SK-N-SH (cell line): ENCODE measurements around the gene KCNJ10. TPM values are rescaled to one million over a fixed set of nuclear protein-coding genes. Genes with fewer than 3 reads are reported as not detected.

Source experiments
- CTCF ChIA-PET: fragments of 300-600, 350-600 bp; formaldehyde crosslinking; extraction: SDS; loops from one replicate; lab custom pipeline; 2021; lab: Yijun Ruan, JAX
- POLR2A ChIA-PET: fragments of 350-600 bp; sonication (Branson Sonifier 250); formaldehyde crosslinking; extraction: SDS; loops from one replicate; lab custom pipeline; 2020; ENCODE audit warnings: antibody characterized with exemption, inconsistent platforms; lab: Yijun Ruan, JAX
- DNase-seq: peaks from one replicate; pipeline ENCODE4 v3.0.0; 2012
- H2AFZ ChIP-seq: fragments of 200-600 bp; sonication (generic); 2 replicates; pipeline ENCODE4 v1.8.1; 2016; ENCODE audit warnings: antibody characterized with exemption, mild to moderate bottlenecking, low read depth
- H3F3A ChIP-seq: fragments of 200-600 bp; sonication (generic); replicated peaks from 2 replicates; pipeline ENCODE3; 2016; ENCODE audit warnings: antibody characterized with exemption, mild to moderate bottlenecking; ENCODE audit not compliant: insufficient read depth
- H3K27ac ChIP-seq, 2 experiments: fragments of 200-500 bp in 1 of 2; fragments of 200-600 bp in 1 of 2; sonication (Bioruptor generic) in 1 of 2; sonication (generic), shearing (Covaris generic) in 1 of 2; 2 replicates each; pipeline versions ENCODE4 v1.5.1 to v1.6.1; 2014 to 2016; ENCODE audit warnings: low read depth in 2 of 2, inconsistent platforms in 1 of 2, low read length in 1 of 2, mild to moderate bottlenecking in 1 of 2, mixed read lengths in 1 of 2
- H3K27me3 ChIP-seq: fragments of 200-600 bp; sonication (generic), shearing (Covaris generic); 2 replicates; pipeline ENCODE4 v1.6.1; 2016; ENCODE audit warnings: mixed run types; ENCODE audit not compliant: insufficient read depth
- H3K36me3 ChIP-seq, 2 experiments: fragments of 200-500 bp in 1 of 2; fragments of 200-600 bp in 1 of 2; sonication (Bioruptor generic) in 1 of 2; sonication (generic) in 1 of 2; replicated peaks in 1 of 2; 2 replicates each; pipeline versions ENCODE3 to v1.5.1; 2014 to 2016; ENCODE audit warnings: low read length in 1 of 2, mild to moderate bottlenecking in 1 of 2; ENCODE audit not compliant: insufficient read depth in 2 of 2, control insufficient read depth in 1 of 2
- H3K4me1 ChIP-seq, 2 experiments: fragments of 200-500 bp in 1 of 2; fragments of 200-600 bp in 1 of 2; sonication (Bioruptor generic) in 1 of 2; sonication (generic), shearing (Covaris generic) in 1 of 2; 2 replicates each; pipeline versions ENCODE4 v1.5.1 to v1.6.1; 2014 to 2016; ENCODE audit warnings: low read depth in 1 of 2, low read length in 1 of 2, mixed run types in 1 of 2; ENCODE audit not compliant: insufficient read depth in 2 of 2, control insufficient read depth in 1 of 2
- H3K4me2 ChIP-seq: fragments of 200-600 bp; sonication (generic), shearing (Covaris generic); 2 replicates; pipeline ENCODE4 v1.6.1; 2017; ENCODE audit warnings: mixed run types
- H3K4me3 ChIP-seq, 2 experiments: fragments of 200-500 bp in 1 of 2; fragments of 200-600 bp in 1 of 2; sonication (Bioruptor generic) in 1 of 2; sonication (generic), shearing (Covaris generic) in 1 of 2; 2 replicates each; pipeline versions ENCODE4 v1.5.1 to v1.8.1; 2014 to 2016; ENCODE audit warnings: low read depth in 2 of 2, inconsistent platforms in 1 of 2, low read length in 1 of 2, mild to moderate bottlenecking in 1 of 2, mixed read lengths in 1 of 2, moderate library complexity in 1 of 2
- H3K79me2 ChIP-seq: fragments of 200-600 bp; sonication (generic); 2 replicates; pipeline ENCODE4 v1.8.1; 2017; ENCODE audit warnings: mild to moderate bottlenecking; ENCODE audit not compliant: insufficient read depth
- H3K9ac ChIP-seq: fragments of 200-600 bp; sonication (generic); 2 replicates; pipeline ENCODE4 v1.6.1; 2017; ENCODE audit warnings: mixed run types
- H3K9me2 ChIP-seq: fragments of 200-600 bp; sonication (generic); 2 replicates; pipeline ENCODE4 v1.6.1; 2017; ENCODE audit warnings: mixed run types
- H3K9me3 ChIP-seq: fragments of 200-600 bp; sonication (generic); 2 replicates; pipeline ENCODE4 v1.6.1; 2017; ENCODE audit warnings: mixed run types, mild to moderate bottlenecking, moderate library complexity
- H4K20me1 ChIP-seq: fragments of 200-600 bp; sonication (generic); 2 replicates; pipeline ENCODE4 v1.6.1; 2017; ENCODE audit warnings: mild to moderate bottlenecking, mixed run types; ENCODE audit not compliant: insufficient read depth
- EP300 ChIP-seq, 2 experiments: IDR thresholded peaks; 2 replicates each; pipeline versions ENCODE4 v1.4.0 to v1.6.1; 2012; ENCODE audit warnings: borderline replicate concordance in 1 of 2, low read depth in 1 of 2, low read length in 1 of 2
- FOSL2 ChIP-seq: IDR thresholded peaks from 2 replicates; pipeline ENCODE4 v1.4.0; 2012; ENCODE audit warnings: low read depth, mild to moderate bottlenecking, moderate library complexity, borderline replicate concordance
- FOXM1 ChIP-seq: IDR thresholded peaks from 2 replicates; pipeline ENCODE4 v1.4.0; 2012; ENCODE audit warnings: low read depth, mild to moderate bottlenecking
- JUND ChIP-seq: IDR thresholded peaks from 2 replicates; pipeline ENCODE4 v1.4.0; 2012
- MEF2A ChIP-seq: IDR thresholded peaks from 2 replicates; pipeline ENCODE4 v1.4.0; 2012; ENCODE audit warnings: low read depth, borderline replicate concordance
- SIN3A ChIP-seq: IDR thresholded peaks from 2 replicates; pipeline ENCODE4 v1.6.1; 2012; ENCODE audit warnings: low read depth, mild to moderate bottlenecking, low read length, moderate library complexity, borderline replicate concordance
- TCF12 ChIP-seq: IDR thresholded peaks from 2 replicates; pipeline ENCODE4 v1.4.0; 2012
- TEAD4 ChIP-seq: IDR thresholded peaks from 2 replicates; pipeline ENCODE4 v1.4.0; 2012; ENCODE audit warnings: mild to moderate bottlenecking, borderline replicate concordance; ENCODE audit not compliant: insufficient read depth
- WGBS: methylation state at CpG from one replicate; pipeline ENCODE4 v1.1.6; 2017; ENCODE audit warnings: low lambda C conversion rate; 5-methylcytosine and 5-hydroxymethylcytosine counted together
- polyA plus RNA-seq, 3 experiments: library from polyadenylated mRNA; depleted of rRNA; stranded (reverse); fragments of >200 nt; gene quantifications; 2 replicates each; pipeline ENCODE4 v1.2.3, GENCODE V29; 2012
- TF ChIP-seq, protein P1 (sequence below): IDR thresholded peaks from 2 replicates; pipeline ENCODE4 v1.6.1; 2012; ENCODE audit warnings: mild to moderate bottlenecking, low read depth, low read length, moderate library complexity

KCNJ10 gene
- polyA plus RNA-seq, 1 of the 3 experiments (the other 2 are of a cell fraction), result not detected

GRCh38 chr1:160018900-160019299, 51.1 kb downstream of the KCNJ10 start:
- H3K4me1 ChIP-seq, result peaks cover 5 to 12% of the 10 kb centered on the region in 2 experiments; a peak in 3 of 4 replicates
- H3K9ac ChIP-seq, result no peak overlapping the region
- TF ChIP-seq JUND, result peak; percentile 62
- TF ChIP-seq, protein P1, sequence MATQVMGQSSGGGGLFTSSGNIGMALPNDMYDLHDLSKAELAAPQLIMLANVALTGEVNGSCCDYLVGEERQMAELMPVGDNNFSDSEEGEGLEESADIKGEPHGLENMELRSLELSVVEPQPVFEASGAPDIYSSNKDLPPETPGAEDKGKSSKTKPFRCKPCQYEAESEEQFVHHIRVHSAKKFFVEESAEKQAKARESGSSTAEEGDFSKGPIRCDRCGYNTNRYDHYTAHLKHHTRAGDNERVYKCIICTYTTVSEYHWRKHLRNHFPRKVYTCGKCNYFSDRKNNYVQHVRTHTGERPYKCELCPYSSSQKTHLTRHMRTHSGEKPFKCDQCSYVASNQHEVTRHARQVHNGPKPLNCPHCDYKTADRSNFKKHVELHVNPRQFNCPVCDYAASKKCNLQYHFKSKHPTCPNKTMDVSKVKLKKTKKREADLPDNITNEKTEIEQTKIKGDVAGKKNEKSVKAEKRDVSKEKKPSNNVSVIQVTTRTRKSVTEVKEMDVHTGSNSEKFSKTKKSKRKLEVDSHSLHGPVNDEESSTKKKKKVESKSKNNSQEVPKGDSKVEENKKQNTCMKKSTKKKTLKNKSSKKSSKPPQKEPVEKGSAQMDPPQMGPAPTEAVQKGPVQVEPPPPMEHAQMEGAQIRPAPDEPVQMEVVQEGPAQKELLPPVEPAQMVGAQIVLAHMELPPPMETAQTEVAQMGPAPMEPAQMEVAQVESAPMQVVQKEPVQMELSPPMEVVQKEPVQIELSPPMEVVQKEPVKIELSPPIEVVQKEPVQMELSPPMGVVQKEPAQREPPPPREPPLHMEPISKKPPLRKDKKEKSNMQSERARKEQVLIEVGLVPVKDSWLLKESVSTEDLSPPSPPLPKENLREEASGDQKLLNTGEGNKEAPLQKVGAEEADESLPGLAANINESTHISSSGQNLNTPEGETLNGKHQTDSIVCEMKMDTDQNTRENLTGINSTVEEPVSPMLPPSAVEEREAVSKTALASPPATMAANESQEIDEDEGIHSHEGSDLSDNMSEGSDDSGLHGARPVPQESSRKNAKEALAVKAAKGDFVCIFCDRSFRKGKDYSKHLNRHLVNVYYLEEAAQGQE, result no peak
- TF ChIP-seq TCF12, result peak; percentile 31; the same call in 1 of the 2 replicates
- TF ChIP-seq SIN3A, result no peak
- peak; percentile 64; the same call in 1 of the 2 replicates for TF ChIP-seq FOSL2
- H3K79me2 ChIP-seq, result no peaks in the 10 kb centered on the region
- no peak overlapping the region for H2AFZ ChIP-seq
- no peaks in the 10 kb centered on the region for H3K36me3 ChIP-seq
- peak overlapping the region; percentile 45; the same call in 1 of the 2 replicates for H3K4me2 ChIP-seq
- H4K20me1 ChIP-seq, result no peaks in the 10 kb centered on the region
- H3K4me3 ChIP-seq, result no peak overlapping the region
- no peaks in the 10 kb centered on the region for H3K9me2 ChIP-seq
- H3K27ac ChIP-seq, result peak overlapping the region in 1 of 2 experiments; percentile 29; a peak in 1 of 4 replicates
- H3K27me3 ChIP-seq, result no peaks in the 10 kb centered on the region
- H3F3A ChIP-seq, result peaks cover 5% of the 10 kb centered on the region
- WGBS, result 59% methylated on average over 1 of the region's 1 CpG
- POLR2A ChIA-PET, result no interaction called here
- CTCF ChIA-PET, result interaction anchor here (1.0 to 5.6 kb wide), 3 partner anchors 12 to 83 kb away, joined by 4 to 96 read pairs (median 4); no protein-coding TSS in a partner anchor
- DNase-seq, result no peak
- H3K9me3 ChIP-seq, result no peaks in the 10 kb centered on the region

DNA sequence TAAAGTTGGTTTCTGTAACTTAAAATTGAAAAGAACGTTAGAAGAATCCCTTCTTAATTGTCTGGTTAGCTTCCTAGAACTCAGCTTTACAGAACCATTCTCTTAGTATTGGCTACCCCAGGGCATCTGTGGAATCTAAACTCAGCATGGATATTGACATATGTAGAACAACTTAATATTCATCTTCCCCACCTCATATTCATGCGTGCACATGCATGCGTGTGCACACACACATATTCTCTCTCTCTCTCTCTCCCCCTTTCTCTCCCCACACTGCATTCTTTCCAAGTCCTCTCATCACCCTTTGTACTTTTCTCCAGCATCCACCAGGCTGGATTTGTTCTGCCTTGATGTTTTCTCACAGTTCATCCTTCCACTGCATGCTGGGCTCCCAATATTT, 51.6 kb downstream of the KCNJ10 start:
- CTCF ChIA-PET, result interaction anchor here (1.0 to 5.6 kb wide), 3 partner anchors 12 to 83 kb away, joined by 4 to 96 read pairs (median 4); no protein-coding TSS in a partner anchor
- Histone ChIP-seq H3K79me2 (no peaks in the 10 kb centered on the region), H3K4me3 (no peak overlapping the region), H3K27me3 (no peaks in the 10 kb centered on the region), H3F3A (peaks cover 5% of the 10 kb centered on the region), H2AFZ (no peak overlapping the region), H3K27ac (no peak overlapping the region), H4K20me1 (no peaks in the 10 kb centered on the region), H3K36me3 (no peaks in the 10 kb centered on the region), H3K9ac (no peak overlapping the region), H3K4me2 (peak overlapping the region; percentile 45; the same call in 1 of the 2 replicates), H3K9me3 (no peaks in the 10 kb centered on the region), H3K9me2 (no peaks in the 10 kb centered on the region), H3K4me1 (peaks cover 5 to 12% of the 10 kb centered on the region in 2 experiments; a peak in 3 of 4 replicates)
- POLR2A ChIA-PET, result no interaction called here
- WGBS, result 85% methylated on average over 3 of the region's 3 CpGs
- DNase-seq, result no peak
- no peak for TF ChIP-seq EP300 (IDR thresholded peaks at IDR 0.05; ENCODE audit: borderline replicate concordance in 1 of 2, low read depth in 1 of 2, low read length in 1 of 2)
- no peak for TF ChIP-seq FOXM1
- TF ChIP-seq TEAD4, result no peak
- no peak for TF ChIP-seq MEF2A
